ENCODE data around the gene EIF4EBP3. TPM values are rescaled to one million over a fixed set of nuclear protein-coding genes. Genes with fewer than 3 reads are reported as not detected.

Gene EIF4EBP3
- total and polyA plus RNA-seq, 2 donors (not counting 3 experiments of a cell fraction or from before 2014, with no cell fraction given), result 3.7 to 7.6 TPM

DNA sequence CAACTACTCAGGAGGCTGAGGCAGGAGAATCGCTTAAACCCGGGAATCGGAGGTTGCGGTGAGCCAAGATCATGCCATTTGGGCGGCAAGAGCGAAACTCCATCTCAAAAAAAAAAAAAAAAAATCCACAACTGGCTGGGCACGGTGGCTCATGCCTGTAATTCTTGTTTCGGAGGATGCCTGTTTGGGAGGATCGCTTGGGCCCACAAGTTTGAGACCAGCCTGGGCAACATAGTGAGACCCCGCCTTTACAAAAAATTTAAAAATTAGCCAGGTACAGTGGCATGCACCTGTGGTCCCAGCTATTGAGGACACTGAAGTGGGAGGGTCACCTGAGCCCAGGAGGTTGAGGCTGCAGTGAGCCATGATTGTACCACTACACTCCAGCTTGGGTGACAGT lies 1.9 kb upstream of the EIF4EBP3 start:
- H3K9me3 ChIP-seq (replicated peaks; ENCODE audit: control insufficient read depth, insufficient read depth, low read length), result no peaks in the 10 kb centered on the region
- ChIA-PET CTCF (interaction anchor here (0.9 to 2.9 kb wide), 2 partner anchors 13 to 172 kb away, joined by 3 to 18 read pairs; partner anchors contain the start of gene SRA1), POLR2A (no interaction called here)
- no peak overlapping the region for H3K9ac ChIP-seq (replicated peaks; ENCODE audit: extremely low read depth, insufficient read depth, low read length)
- TF ChIP-seq, protein P1, sequence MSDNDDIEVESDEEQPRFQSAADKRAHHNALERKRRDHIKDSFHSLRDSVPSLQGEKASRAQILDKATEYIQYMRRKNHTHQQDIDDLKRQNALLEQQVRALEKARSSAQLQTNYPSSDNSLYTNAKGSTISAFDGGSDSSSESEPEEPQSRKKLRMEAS (IDR thresholded peaks at IDR 0.05; ENCODE audit: insufficient read depth, insufficient read length), result no peak
- TF ChIP-seq CTCF (IDR thresholded peaks at IDR 0.05; ENCODE audit: extremely low read depth in 1 of 2, insufficient read depth in 1 of 2, low read depth in 1 of 2, low read length in 2 of 2), result no peak
- no peak for TF ChIP-seq POLR2AphosphoS5 (IDR thresholded peaks at IDR 0.05; ENCODE audit: insufficient read depth, low read depth, low read length)
- TF ChIP-seq FOS (IDR thresholded peaks at IDR 0.05; ENCODE audit: borderline replicate concordance, insufficient read depth, low read length), result no peak
- TF ChIP-seq MYC (IDR thresholded peaks at IDR 0.05; ENCODE audit: low read depth, low read length), result no peak
- TF ChIP-seq JUN (IDR thresholded peaks at IDR 0.05; ENCODE audit: borderline replicate concordance, insufficient read depth, insufficient read length, low read depth), result no peak
- TF ChIP-seq GATA2 (IDR thresholded peaks at IDR 0.05; ENCODE audit: insufficient read depth, insufficient read length, low read depth, low read length), result no peak
- no peak for TF ChIP-seq EZH2 (IDR thresholded peaks at IDR 0.05; ENCODE audit: borderline replicate concordance, low read depth, low read length, severe bottlenecking)
- TF ChIP-seq POLR2A (IDR thresholded peaks at IDR 0.05; ENCODE audit: low read depth, low read length), result no peak
- peaks cover 10 to 12% of the 10 kb centered on the region in 2 experiments for H3K36me3 ChIP-seq (ENCODE audit: control insufficient read depth in 2 of 2, extremely low read depth in 1 of 2, insufficient read depth in 2 of 2, low read length in 2 of 2)
- H3K27ac ChIP-seq (ENCODE audit: insufficient read depth, low read depth, low read length), result no peak overlapping the region
- no peak overlapping the region for H3K4me3 ChIP-seq (replicated peaks in 1 of 3; ENCODE audit: insufficient read depth in 1 of 3, low read depth in 1 of 3, low read length in 3 of 3)
- no peaks in the 10 kb centered on the region for H3K27me3 ChIP-seq (ENCODE audit: control insufficient read depth in 2 of 2, insufficient read depth in 2 of 2, low read length in 2 of 2)
- DNase-seq (ENCODE audit: low read depth, low spot score) (no peak), FAIRE-seq (no peak)
- BruUV-seq (replicated peaks), result no TSS peak
- peaks cover 24% of the 10 kb centered on the region for H3K4me1 ChIP-seq (ENCODE audit: control insufficient read depth, extremely low read depth, insufficient read depth, low read length)
- H3K4me2 ChIP-seq (ENCODE audit: insufficient read depth, low read length), result no peak overlapping the region
- no peak overlapping the region for H2AFZ ChIP-seq (ENCODE audit: low read depth, low read length)
- no peaks in the 10 kb centered on the region for H3K9me1 ChIP-seq (replicated peaks; ENCODE audit: control insufficient read depth, extremely low read depth, insufficient read depth, low read length)
- no peaks in the 10 kb centered on the region for H4K20me1 ChIP-seq (replicated peaks; ENCODE audit: control insufficient read depth, extremely low read depth, insufficient read depth, low read length)
- dilution Hi-C loops (cut with MboI; ENCODE audit: extremely low pct_ligation_motif_present, low sequenced_read_pairs) (no loop called here), intact Hi-C loops (cut with micrococcal nuclease) (loop anchor here (2.0 kb wide), 2 partner anchors 173 to 305 kb away; no protein-coding TSS in a partner anchor)
- H3K79me2 ChIP-seq (ENCODE audit: control insufficient read depth, insufficient read depth, low read length), result no peaks in the 10 kb centered on the region

Measured in endothelial cell of umbilical vein (primary cell).